ENCODE measurements around the gene PEMT. TPM values are rescaled to one million over a fixed set of nuclear protein-coding genes. Genes with fewer than 3 reads are reported as not detected.

PEMT gene
- total and polyA plus RNA-seq, 10 donors: 8.9 to 21.3 (median 14.8) TPM

DNA sequence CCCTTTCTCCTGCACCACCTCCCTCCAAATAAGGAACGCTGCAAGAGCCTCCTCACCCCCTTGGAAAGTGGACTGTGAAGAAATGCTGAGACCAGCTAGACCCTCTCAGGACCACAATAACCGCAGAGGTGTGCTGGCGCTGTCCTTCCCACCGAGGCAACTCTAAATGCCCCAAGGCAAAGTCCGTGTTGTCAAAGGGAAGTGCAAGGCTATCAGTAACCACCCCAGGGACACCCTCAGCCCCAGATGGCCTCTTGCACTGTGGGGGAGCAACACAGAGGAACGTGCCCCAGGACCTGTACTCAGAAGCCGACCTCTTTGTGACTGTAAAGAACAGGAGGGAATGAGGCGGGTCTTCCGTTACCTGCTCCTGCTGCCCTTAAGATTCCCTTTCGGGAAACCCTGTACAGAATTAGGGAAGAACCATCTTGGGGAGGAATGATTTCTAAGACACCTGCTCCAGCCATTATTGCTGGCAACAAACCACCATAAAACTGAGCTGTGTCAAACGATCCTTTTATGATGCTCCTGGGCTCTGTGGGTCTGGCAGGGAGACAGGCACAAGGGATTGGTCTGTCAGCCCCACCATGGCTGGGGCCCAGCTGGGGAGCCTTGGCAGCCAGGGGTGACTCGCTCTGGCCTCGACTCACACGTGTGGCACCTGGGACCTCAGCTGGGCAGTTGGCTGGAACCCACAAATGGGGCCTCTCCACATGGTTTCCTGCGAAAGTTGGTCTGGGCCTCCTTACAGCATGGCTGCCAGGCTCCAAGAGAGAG, 129.3 kb downstream of the PEMT start:
- Histone ChIP-seq H3K4me3 (no peak overlapping the region), H3K9me3 (no peaks in the 10 kb centered on the region), H3K27ac (no peak overlapping the region), H3K27me3 (replicated peaks in 1 of 7) (no peaks in the 10 kb centered on the region), H3K36me3 (no peaks in the 10 kb centered on the region), H3K4me1 (peaks cover 0 to 1% (median 0%) of the 10 kb centered on the region in 6 donors)
- 72 to 80% (median 77%) methylated on average over 13 to 15 of the region's 15 CpGs for WGBS, 5 donors
- TF ChIP-seq, protein P1, sequence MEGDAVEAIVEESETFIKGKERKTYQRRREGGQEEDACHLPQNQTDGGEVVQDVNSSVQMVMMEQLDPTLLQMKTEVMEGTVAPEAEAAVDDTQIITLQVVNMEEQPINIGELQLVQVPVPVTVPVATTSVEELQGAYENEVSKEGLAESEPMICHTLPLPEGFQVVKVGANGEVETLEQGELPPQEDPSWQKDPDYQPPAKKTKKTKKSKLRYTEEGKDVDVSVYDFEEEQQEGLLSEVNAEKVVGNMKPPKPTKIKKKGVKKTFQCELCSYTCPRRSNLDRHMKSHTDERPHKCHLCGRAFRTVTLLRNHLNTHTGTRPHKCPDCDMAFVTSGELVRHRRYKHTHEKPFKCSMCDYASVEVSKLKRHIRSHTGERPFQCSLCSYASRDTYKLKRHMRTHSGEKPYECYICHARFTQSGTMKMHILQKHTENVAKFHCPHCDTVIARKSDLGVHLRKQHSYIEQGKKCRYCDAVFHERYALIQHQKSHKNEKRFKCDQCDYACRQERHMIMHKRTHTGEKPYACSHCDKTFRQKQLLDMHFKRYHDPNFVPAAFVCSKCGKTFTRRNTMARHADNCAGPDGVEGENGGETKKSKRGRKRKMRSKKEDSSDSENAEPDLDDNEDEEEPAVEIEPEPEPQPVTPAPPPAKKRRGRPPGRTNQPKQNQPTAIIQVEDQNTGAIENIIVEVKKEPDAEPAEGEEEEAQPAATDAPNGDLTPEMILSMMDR (IDR thresholded peaks at IDR 0.05 in 8 of 11, conservative IDR thresholded peaks at IDR 0.05 in 3 of 11): no peak
- TF ChIP-seq POLR2AphosphoS5 (IDR thresholded peaks at IDR 0.05): no peak
- TF ChIP-seq POLR2A (IDR thresholded peaks at IDR 0.05): no peak
- no peak for DNase-seq
- intact Hi-C loops (cut with DNase I; ENCODE audit: low total_unique reads): no loop called here

DNA sequence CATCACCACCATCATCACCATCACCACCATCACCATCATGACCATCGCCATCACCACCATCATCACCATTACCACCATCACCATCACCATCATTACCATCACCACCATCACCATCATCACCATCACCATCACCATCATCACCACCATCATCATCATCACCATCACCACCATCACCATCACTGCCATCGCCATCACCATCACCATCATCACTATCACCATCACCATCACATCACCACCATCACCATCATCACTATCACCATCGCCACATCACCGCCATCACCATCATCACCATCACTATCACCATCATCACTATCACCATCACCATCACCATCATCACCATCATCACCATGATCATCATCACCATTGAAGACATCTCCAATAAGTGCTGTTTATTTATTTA, 131.5 kb downstream of the PEMT start:
- H3K9me3 ChIP-seq: no peaks in the 10 kb centered on the region
- no peaks in the 10 kb centered on the region for H3K4me1 ChIP-seq
- 84 to 98% (median 96%) methylated on average over 4 of the region's 4 CpGs for WGBS, 5 donors
- intact Hi-C loops (cut with DNase I; ENCODE audit: low total_unique reads): no loop called here
- H3K4me3 ChIP-seq: no peak overlapping the region
- H3K27ac ChIP-seq: no peak overlapping the region
- no peak for DNase-seq
- no peak for TF ChIP-seq POLR2A (IDR thresholded peaks at IDR 0.05)
- no peaks in the 10 kb centered on the region for H3K36me3 ChIP-seq
- H3K27me3 ChIP-seq (replicated peaks in 1 of 7): no peaks in the 10 kb centered on the region

GRCh38 chr17:17457680-17458079, 133.8 kb downstream of the PEMT start:
- Histone ChIP-seq H3K4me1 (no peaks in the 10 kb centered on the region), H3K36me3 (no peaks in the 10 kb centered on the region), H3K4me3 (no peak overlapping the region), H3K27me3 (replicated peaks in 1 of 7) (no peaks in the 10 kb centered on the region), H3K9me3 (no peaks in the 10 kb centered on the region), H3K27ac (no peak overlapping the region)
- 94 to 99% (median 96%) methylated on average over 2 of the region's 2 CpGs for WGBS, 5 donors
- intact Hi-C loops (cut with DNase I; ENCODE audit: low total_unique reads): no loop called here
- TF ChIP-seq POLR2AphosphoS5 (IDR thresholded peaks at IDR 0.05): no peak
- no peak for DNase-seq

GRCh38 chr17:17456251-17456650, 135.3 kb downstream of the PEMT start:
- Histone ChIP-seq H3K4me3 (no peak overlapping the region), H3K36me3 (no peaks in the 10 kb centered on the region), H3K27ac (no peak overlapping the region), H3K9me3 (no peaks in the 10 kb centered on the region), H3K27me3 (replicated peaks in 1 of 7) (no peaks in the 10 kb centered on the region), H3K4me1 (no peaks in the 10 kb centered on the region)
- WGBS, 5 donors: 92 to 96% (median 93%) methylated on average over 19 of the region's 19 CpGs
- no peak for DNase-seq
- intact Hi-C loops (cut with DNase I; ENCODE audit: low total_unique reads): no loop called here
- TF ChIP-seq, protein P1 (IDR thresholded peaks at IDR 0.05 in 8 of 11, conservative IDR thresholded peaks at IDR 0.05 in 3 of 11): no peak
- no peak for TF ChIP-seq POLR2AphosphoS5 (IDR thresholded peaks at IDR 0.05)

Small RNA genes within 50 kb of the gene (small RNA-seq; reads per million reads assigned to genes)
- gene RF00019: 0 reads per million in 4 donors
- gene RNU6-468P: 0 reads per million in 4 donors

Other genes with a start within 250 kb of the PEMT start
- gene MED9, start 114.7 kb downstream of the PEMT start, total RNA-seq: 10 to 100 TPM; 13.8 to 19.2 (median 16.6) TPM
- 10 to 100 TPM in 2 of 3 donors, 1 to 10 TPM in 1; 8.5 to 13.7 (median 10.3) TPM for gene MED9, start 114.7 kb downstream of the PEMT start, polyA plus RNA-seq
- 10 to 100 TPM in 5 of 7 donors, 1 to 10 TPM in 2; 6.6 to 52.3 (median 13.1) TPM for gene RASD1, start 95.3 kb downstream of the PEMT start, total RNA-seq
- gene RASD1, start 95.3 kb downstream of the PEMT start, polyA plus RNA-seq: 1 to 10 TPM; 2.9 to 7.9 (median 3.3) TPM
- 10 to 100 TPM; 28.9 to 61.9 (median 40.3) TPM for gene RAI1, start 89.8 kb upstream of the PEMT start, total RNA-seq
- gene RAI1, start 89.8 kb upstream of the PEMT start, polyA plus RNA-seq: 10 to 100 TPM in 1 of 3 donors, 1 to 10 TPM in 2; 5.4 to 19.7 (median 6.1) TPM
- 10 to 100 TPM; 35.4 to 74.8 (median 56.7) TPM for gene SREBF1, start 245.3 kb upstream of the PEMT start, total RNA-seq
- gene SREBF1, start 245.3 kb upstream of the PEMT start, polyA plus RNA-seq: 10 to 100 TPM; 25.0 to 38.2 (median 33.7) TPM